A549 (cell line): ENCODE results near the gene PRKD1. TPM values are rescaled to one million over a fixed set of nuclear protein-coding genes. Genes with fewer than 3 reads are reported as not detected.

ENCODE experiments used
- ATAC-seq, 2 experiments: fragments of 200-7000 bp in 1 of 2; fragments of >200 bp in 1 of 2; cut with Nextera tagmentation in 1 of 2; cut with Tn5 transposase in 1 of 2; 3 replicates each; pipeline versions ENCODE4 v1.8.0 to v1.9.1; 2018 to 2020; ENCODE audit warnings: mild to moderate bottlenecking in 1 of 2, moderate library complexity in 1 of 2
- CTCF ChIA-PET: fragments of 300-600 bp; sonication (Branson Sonifier 250); formaldehyde crosslinking; extraction: SDS; loops from one replicate; lab custom pipeline; 2021; ENCODE audit warnings: antibody characterized with exemption, inconsistent platforms; lab: Yijun Ruan, JAX
- POLR2A ChIA-PET: fragments of 350-600 bp; formaldehyde crosslinking; extraction: SDS; loops from one replicate; lab custom pipeline; 2021; ENCODE audit warnings: antibody characterized with exemption, inconsistent platforms; lab: Yijun Ruan, JAX
- DNase-seq, 2 experiments: peaks; one replicate each; pipeline versions ENCODE4 v3.0.0 to v3.0.0-alpha.2; 2011 to 2016; ENCODE audit warnings: low read depth in 1 of 2, low spot score in 1 of 2
- FAIRE-seq: peaks from 2 replicates; lab custom pipeline; 2011; peaks lifted over from hg19 to GRCh38; lab: Jason Lieb, UNC
- H3K27ac ChIP-seq, 2 experiments: fragments of >200 bp; sonication (Bioruptor Twin); formaldehyde crosslinking; 3 replicates each; pipeline ENCODE4 v1.5.1; 2016 to 2017
- H3K4me1 ChIP-seq: fragments of >200 bp; sonication (Bioruptor Twin); formaldehyde crosslinking; 3 replicates; pipeline ENCODE4 v1.6.1; 2016
- H3K4me2 ChIP-seq: fragments of >200 bp; sonication (Bioruptor Twin); formaldehyde crosslinking; 3 replicates; pipeline ENCODE4 v1.6.1; 2016
- H3K4me3 ChIP-seq: fragments of >200 bp; sonication (Bioruptor Twin); formaldehyde crosslinking; 3 replicates; pipeline ENCODE4 v1.5.1; 2016
- H3K9me3 ChIP-seq: fragments of >200 bp; sonication (Bioruptor Twin); formaldehyde crosslinking; 3 replicates; pipeline ENCODE4 v1.6.1; 2016
- ATOH8 ChIP-seq: fragments of 250-450 bp; sonication (Bioruptor Pico); IDR thresholded peaks from 2 replicates; pipeline ENCODE4 v1.5.0; 2020; ENCODE audit warnings: low read depth, mild to moderate bottlenecking, moderate library complexity
- CEBPB ChIP-seq, 2 experiments: fragments of >200 bp in 1 of 2; sonication (Bioruptor Twin) in 1 of 2; formaldehyde crosslinking in 1 of 2; IDR thresholded peaks; 2 replicates each; pipeline ENCODE4 v1.6.1; 2012 to 2016
- CHD4 ChIP-seq: fragments of 200-600 bp; sonication (generic); IDR thresholded peaks from 2 replicates; pipeline ENCODE4 v1.6.1; 2016; ENCODE audit warnings: antibody characterized with exemption, mild to moderate bottlenecking, borderline replicate concordance
- EHF ChIP-seq: fragments of 250-450 bp; sonication (Bioruptor Pico); IDR thresholded peaks from 2 replicates; pipeline ENCODE4 v1.5.0; 2020; ENCODE audit warnings: mild to moderate bottlenecking
- EHMT2 ChIP-seq: fragments of 200-600 bp; sonication (generic); IDR thresholded peaks from 2 replicates; pipeline ENCODE4 v1.6.1; 2016; ENCODE audit warnings: antibody characterized with exemption, low read depth, mild to moderate bottlenecking, moderate library complexity
- ESRRA ChIP-seq: fragments of 150-350 bp; IDR thresholded peaks from 2 replicates; pipeline ENCODE4 v1.6.1; 2014; ENCODE audit warnings: mild to moderate bottlenecking, low read length, borderline replicate concordance
- FOSB ChIP-seq: fragments of 250-450 bp; sonication (Bioruptor Pico); IDR thresholded peaks from 2 replicates; pipeline ENCODE4 v1.5.0; 2020; ENCODE audit warnings: mild to moderate bottlenecking, moderate library complexity
- GATA3 ChIP-seq: IDR thresholded peaks from 2 replicates; pipeline ENCODE4 v1.6.1; 2012; ENCODE audit warnings: borderline replicate concordance
- HDAC2 ChIP-seq: fragments of 200-600 bp; sonication (generic); IDR thresholded peaks from 2 replicates; pipeline ENCODE4 v1.6.1; 2016
- HES2 ChIP-seq: fragments of >200 bp; sonication (Bioruptor Twin); formaldehyde crosslinking; IDR thresholded peaks from 2 replicates; pipeline ENCODE4 v1.6.1; 2016
- HOXA7 ChIP-seq: fragments of 250-450 bp; sonication (Bioruptor Pico); IDR thresholded peaks from 2 replicates; pipeline ENCODE4 v1.5.0; 2020; ENCODE audit warnings: mild to moderate bottlenecking, moderate library complexity
- HOXB5 ChIP-seq: fragments of 250-450 bp; sonication (Bioruptor Pico); IDR thresholded peaks from 2 replicates; pipeline ENCODE4 v1.5.0; 2020; ENCODE audit warnings: mild to moderate bottlenecking, moderate library complexity
- JUN ChIP-seq, 2 experiments: fragments of >200 bp; sonication (Bioruptor Twin); formaldehyde crosslinking; IDR thresholded peaks; 2 replicates in 1 of 2; 3 replicates in 1 of 2; pipeline ENCODE4 v1.6.1; 2016 to 2017
- JUNB ChIP-seq: fragments of >200 bp; sonication (Bioruptor Twin); formaldehyde crosslinking; IDR thresholded peaks from 2 replicates; pipeline ENCODE4 v1.6.1; 2016
- MAFK ChIP-seq: fragments of 450-650 bp; IDR thresholded peaks from 2 replicates; pipeline ENCODE4 v1.6.1; 2014; ENCODE audit not compliant: partially characterized antibody
- MAX ChIP-seq: IDR thresholded peaks from 2 replicates; pipeline ENCODE4 v1.6.1; 2012
- MAZ ChIP-seq: fragments of 150-350 bp; IDR thresholded peaks from 2 replicates; pipeline ENCODE4 v1.6.1; 2014; ENCODE audit warnings: antibody characterized with exemption, low read depth, low read length, borderline replicate concordance
- MYC ChIP-seq: IDR thresholded peaks from 2 replicates; pipeline ENCODE4 v1.6.1; 2012; ENCODE audit warnings: mild to moderate bottlenecking, inconsistent platforms, low read length, improper control_type of control experiment, borderline replicate concordance
- PHF8 ChIP-seq: fragments of 200-600 bp; sonication (generic); IDR thresholded peaks from 2 replicates; pipeline ENCODE4 v1.6.1; 2016; ENCODE audit warnings: low read depth, mild to moderate bottlenecking, antibody characterized with exemption, moderate library complexity, borderline replicate concordance
- POLR2A ChIP-seq: IDR thresholded peaks from 2 replicates; pipeline ENCODE4 v1.6.1; 2012; ENCODE audit warnings: mild to moderate bottlenecking, low read length
- RAD21 ChIP-seq, 2 experiments: fragments of >200 bp in 1 of 2; sonication (Bioruptor Twin) in 1 of 2; formaldehyde crosslinking in 1 of 2; IDR thresholded peaks in 1 of 2; conservative IDR thresholded peaks in 1 of 2; 2 replicates in 1 of 2; 3 replicates in 1 of 2; pipeline ENCODE4 v1.6.1; 2012 to 2018; ENCODE audit warnings: inconsistent platforms in 1 of 2
- REST ChIP-seq: fragments of 200-600 bp; sonication (generic); IDR thresholded peaks from 2 replicates; pipeline ENCODE4 v1.6.1; 2016; ENCODE audit warnings: antibody characterized with exemption, mild to moderate bottlenecking, moderate library complexity
- RFX5 ChIP-seq: fragments of 450-650 bp; IDR thresholded peaks from 2 replicates; pipeline ENCODE4 v1.7.1; 2014; ENCODE audit warnings: antibody characterized with exemption, mild to moderate bottlenecking, moderate library complexity
- RNF2 ChIP-seq: fragments of 200-600 bp; sonication (generic); IDR thresholded peaks from 2 replicates; pipeline ENCODE4 v1.6.1; 2016; ENCODE audit warnings: low read depth, mild to moderate bottlenecking, antibody characterized with exemption, moderate library complexity, borderline replicate concordance
- SREBF2 ChIP-seq: fragments of 450-650 bp; IDR thresholded peaks from 2 replicates; pipeline ENCODE4 v1.6.1; 2014; ENCODE audit warnings: mild to moderate bottlenecking, moderate library complexity
- WGBS: methylation state at CpG from one replicate; pipeline ENCODE4 v1.1.6; 2017; ENCODE audit errors: missing lambda C conversion rate; 5-methylcytosine and 5-hydroxymethylcytosine counted together
- polyA plus RNA-seq, 4 experiments: library from polyadenylated mRNA; depleted of rRNA in 3 of 4; stranded (reverse); fragments of >200 nt; fragmentation: RNase III in 1 of 4; extraction: RNeasy Plus Mini Kit Qiagen cat#74134 plus additional on column Dnase treatment in 1 of 4; gene quantifications; 2 replicates in 3 of 4; 3 replicates in 1 of 4; pipeline ENCODE4 v1.2.3, GENCODE V29; 2011 to 2017
- TF ChIP-seq, protein P1 (sequence below): IDR thresholded peaks from 2 replicates; pipeline ENCODE4 v1.6.1; 2012; ENCODE audit warnings: low read depth, borderline replicate concordance
- TF ChIP-seq, protein P2 (sequence below): fragments of 450-650 bp; IDR thresholded peaks from 2 replicates; pipeline ENCODE4 v1.6.1; 2014; ENCODE audit warnings: antibody characterized with exemption

Gene PRKD1
- polyA plus RNA-seq, 2 of the 4 experiments (the other 2 are of a cell fraction): 3.0 to 7.8 TPM

DNA sequence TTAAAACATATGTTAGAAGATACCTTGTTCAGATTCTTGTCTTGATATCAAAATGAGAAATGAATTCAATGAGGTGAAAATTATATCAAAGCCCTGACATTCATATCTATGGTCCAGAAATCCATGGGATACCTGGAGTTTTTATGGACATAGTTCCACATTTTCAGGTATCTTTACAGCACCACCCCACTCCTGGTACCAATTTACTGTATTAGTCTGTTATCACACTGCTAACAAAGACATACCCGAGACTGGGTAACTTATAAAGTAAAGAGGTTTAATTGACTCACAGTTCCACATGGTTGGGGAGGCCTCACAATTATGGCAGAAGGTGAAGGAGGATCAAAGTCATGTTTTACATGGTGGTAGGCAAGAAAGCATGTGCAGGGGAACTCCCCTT is 361.5 kb downstream of the PRKD1 start:
- no peak overlapping the region for H3K4me2 ChIP-seq
- no peak for TF ChIP-seq ATOH8 (CRISPR knock-in tag)
- TF ChIP-seq RAD21 (conservative IDR thresholded peaks at IDR 0.05 in 1 of 2, IDR thresholded peaks at IDR 0.05 in 1 of 2): no peak
- TF ChIP-seq RFX5: no peak
- TF ChIP-seq, protein P1, sequence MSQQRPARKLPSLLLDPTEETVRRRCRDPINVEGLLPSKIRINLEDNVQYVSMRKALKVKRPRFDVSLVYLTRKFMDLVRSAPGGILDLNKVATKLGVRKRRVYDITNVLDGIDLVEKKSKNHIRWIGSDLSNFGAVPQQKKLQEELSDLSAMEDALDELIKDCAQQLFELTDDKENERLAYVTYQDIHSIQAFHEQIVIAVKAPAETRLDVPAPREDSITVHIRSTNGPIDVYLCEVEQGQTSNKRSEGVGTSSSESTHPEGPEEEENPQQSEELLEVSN: no peak
- no peak for TF ChIP-seq CHD4
- no peak for TF ChIP-seq REST
- no peak for TF ChIP-seq HDAC2
- TF ChIP-seq PHF8: no peak
- no peak for TF ChIP-seq HOXB5 (CRISPR knock-in tag)
- no peak for TF ChIP-seq ESRRA
- TF ChIP-seq RNF2: no peak
- TF ChIP-seq MAZ: no peak
- no peak for TF ChIP-seq EHMT2
- TF ChIP-seq EHF (CRISPR knock-in tag): no peak
- no peak for TF ChIP-seq MAFK
- no peak for TF ChIP-seq HES2
- no peak for TF ChIP-seq POLR2A
- no peak for TF ChIP-seq FOSB (CRISPR knock-in tag)
- no peak for TF ChIP-seq HOXA7 (CRISPR knock-in tag)
- TF ChIP-seq, all 56 proteins: peak for 0
- no peak overlapping the region for H3K27ac ChIP-seq
- ATAC-seq (no peak), FAIRE-seq (no peak), DNase-seq (no peak)
- peaks cover 6% of the 10 kb centered on the region; the same call in 2 of the 3 replicates for H3K9me3 ChIP-seq
- ChIA-PET CTCF (no interaction called here), POLR2A (no interaction called here)
- H3K4me3 ChIP-seq: no peak overlapping the region
- 0% methylated on average over 1 of the region's 1 CpG for WGBS
- H3K4me1 ChIP-seq: no peaks in the 10 kb centered on the region

- Histone ChIP-seq H3K9me3 (no peaks in the 10 kb centered on the region), H3K4me2 (no peak overlapping the region), H3K4me3 (no peak overlapping the region), H3K4me1 (no peaks in the 10 kb centered on the region), H3K27ac (no peak overlapping the region)
- ATAC-seq: no peak
- FAIRE-seq: no peak
- no peak for TF ChIP-seq MYC
- TF ChIP-seq REST: no peak
- no peak for TF ChIP-seq GATA3
- no peak for TF ChIP-seq MAX
- no peak for TF ChIP-seq JUNB
- no peak for TF ChIP-seq SREBF2
- no peak for TF ChIP-seq JUN (IDR thresholded peaks at IDR 0.05)
- TF ChIP-seq, protein P2, sequence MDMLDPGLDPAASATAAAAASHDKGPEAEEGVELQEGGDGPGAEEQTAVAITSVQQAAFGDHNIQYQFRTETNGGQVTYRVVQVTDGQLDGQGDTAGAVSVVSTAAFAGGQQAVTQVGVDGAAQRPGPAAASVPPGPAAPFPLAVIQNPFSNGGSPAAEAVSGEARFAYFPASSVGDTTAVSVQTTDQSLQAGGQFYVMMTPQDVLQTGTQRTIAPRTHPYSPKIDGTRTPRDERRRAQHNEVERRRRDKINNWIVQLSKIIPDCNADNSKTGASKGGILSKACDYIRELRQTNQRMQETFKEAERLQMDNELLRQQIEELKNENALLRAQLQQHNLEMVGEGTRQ: no peak
- TF ChIP-seq CEBPB (IDR thresholded peaks at IDR 0.05): no peak
- no peak for DNase-seq
- ChIA-PET POLR2A (no interaction called here), CTCF (interaction anchor here (1.0 to 1.7 kb wide), 2 partner anchors 9 to 16 kb away, joined by 3 to 4 read pairs; no protein-coding TSS in a partner anchor)
- WGBS: 31% methylated on average over 4 of the region's 4 CpGs
Measured at GRCh38 chr14:29558516-29558915, 369.1 kb downstream of the PRKD1 start.
